Testis (tissue), 2 donors: ENCODE measurements around the gene MRPL2.

Experiments used
- CTCF ChIP-seq, 3 experiments: fragments of 450-650 bp in 2 of 3; fragments of 200-600 bp in 1 of 3; sonication (generic) in 1 of 3; IDR thresholded peaks; one replicate each; pipeline ENCODE4 v1.5.1; 2016 to 2019; ENCODE audit warnings: antibody characterized with exemption in 3 of 3, mild to moderate bottlenecking in 2 of 3, moderate library complexity in 1 of 3
- POLR2A ChIP-seq: fragments of 450-650 bp; IDR thresholded peaks from one replicate; pipeline ENCODE4 v1.6.1; 2017; ENCODE audit warnings: antibody characterized with exemption, mild to moderate bottlenecking, moderate library complexity

GRCh38 chr6:43103253-43103876, 44.1 kb upstream of the MRPL2 start:
- TF ChIP-seq CTCF (IDR thresholded peaks at IDR 0.05) (no peak), POLR2A (no peak)
